Gastroesophageal sphincter (tissue), 4 donors: ENCODE data around the gene ACKR3. TPM values are rescaled to one million over a fixed set of nuclear protein-coding genes. Genes with fewer than 3 reads are reported as not detected.

ENCODE experiments used
- ATAC-seq: fragments of 150-250 bp; one replicate; pipeline ENCODE4 v1.9.1; 2016; ENCODE audit warnings: mild to moderate bottlenecking, moderate library complexity
- H3K27ac ChIP-seq, 4 donors: fragments of 200-600 bp; sonication (generic) in 3 of 4; 1 replicate in 3 of 4; 2 replicates in 1 of 4; pipeline ENCODE4 v1.5.1; 2016 to 2019
- H3K27me3 ChIP-seq: fragments of 200-600 bp; sonication (generic); one replicate; pipeline ENCODE4 v1.5.1; 2019
- H3K36me3 ChIP-seq, 2 donors: fragments of 200-600 bp; sonication (generic); one replicate each; pipeline ENCODE4 v1.5.1; 2019; ENCODE audit warnings: control low read depth in 1 of 2
- H3K4me1 ChIP-seq, 3 donors: fragments of 200-600 bp; sonication (generic); 1 replicate in 2 of 3; 2 replicates in 1 of 3; pipeline ENCODE4 v1.5.1; 2016 to 2019; ENCODE audit warnings: control low read depth in 2 of 3
- H3K4me3 ChIP-seq, 2 donors: fragments of 200-600 bp; sonication (generic); one replicate each; pipeline ENCODE4 v1.5.1; 2019; ENCODE audit warnings: mild to moderate bottlenecking in 1 of 2, moderate library complexity in 1 of 2
- H3K9me3 ChIP-seq, 3 donors: fragments of 200-600 bp; sonication (generic); one replicate each; pipeline ENCODE4 v1.5.1; 2017 to 2019; ENCODE audit warnings: control low read depth in 2 of 3
- EP300 ChIP-seq: sonication (generic); formaldehyde crosslinking; IDR thresholded peaks from one replicate; pipeline ENCODE4 v1.6.1; 2017; ENCODE audit warnings: antibody characterized with exemption, mild to moderate bottlenecking
- POLR2A ChIP-seq, 2 donors: fragments of 450-650 bp; IDR thresholded peaks; one replicate each; pipeline ENCODE4 v1.6.1; 2017; ENCODE audit warnings: antibody characterized with exemption in 2 of 2, mild to moderate bottlenecking in 2 of 2, moderate library complexity in 1 of 2
- POLR2AphosphoS5 ChIP-seq: sonication (generic); formaldehyde crosslinking; IDR thresholded peaks from one replicate; pipeline ENCODE4 v1.6.1; 2017; ENCODE audit warnings: antibody characterized with exemption
- WGBS, 2 donors: methylation state at CpG; one replicate each; pipeline ENCODE4 v1.1.5; 2018; ENCODE audit warnings: low coverage in 1 of 2; 5-methylcytosine and 5-hydroxymethylcytosine counted together
- total RNA-seq, 4 donors: library from RNA; depleted of rRNA; stranded (reverse); fragments of >200 nt; gene quantifications; one replicate each; pipeline ENCODE4 v1.1.0, GENCODE V29; 2016
- TF ChIP-seq, protein P1 (sequence below), 4 experiments: fragments of 200-600 bp in 2 of 4; fragments of 450-650 bp in 2 of 4; sonication (generic) in 1 of 4; IDR thresholded peaks; one replicate each; pipeline ENCODE4 v1.5.1; 2017 to 2019; ENCODE audit warnings: antibody characterized with exemption in 4 of 4, mild to moderate bottlenecking in 2 of 4, moderate library complexity in 2 of 4

Gene ACKR3
- total RNA-seq, 4 donors from 2014 or later = 21.0 to 68.5 (median 42.5) TPM

DNA sequence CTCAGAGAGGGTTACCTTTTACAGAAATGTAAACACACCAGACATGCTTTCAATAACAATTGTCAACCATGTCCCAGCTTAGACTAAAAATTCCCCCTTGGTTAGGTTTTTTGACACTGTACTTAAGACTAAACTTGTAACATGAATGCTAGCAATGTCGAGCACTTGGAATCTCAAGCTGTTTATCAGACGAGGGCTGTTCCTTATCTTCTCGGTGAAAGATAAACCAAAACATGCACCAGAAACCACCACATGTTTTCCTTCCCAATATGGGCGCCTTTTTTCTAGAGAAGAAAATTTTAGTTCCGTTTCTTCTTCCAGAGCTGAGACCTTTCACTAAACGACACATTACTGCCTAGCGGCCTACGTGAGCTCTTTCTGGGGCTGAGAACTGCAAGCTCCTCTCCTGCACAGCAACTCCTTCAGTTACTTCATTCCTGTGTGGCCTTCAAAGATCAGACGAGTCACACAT is 42.4 kb upstream of the ACKR3 start:
- no peak for ATAC-seq
- no peak for TF ChIP-seq POLR2AphosphoS5
- no peak for TF ChIP-seq POLR2A (IDR thresholded peaks at IDR 0.05)
- no peak for TF ChIP-seq EP300
- TF ChIP-seq, protein P1, sequence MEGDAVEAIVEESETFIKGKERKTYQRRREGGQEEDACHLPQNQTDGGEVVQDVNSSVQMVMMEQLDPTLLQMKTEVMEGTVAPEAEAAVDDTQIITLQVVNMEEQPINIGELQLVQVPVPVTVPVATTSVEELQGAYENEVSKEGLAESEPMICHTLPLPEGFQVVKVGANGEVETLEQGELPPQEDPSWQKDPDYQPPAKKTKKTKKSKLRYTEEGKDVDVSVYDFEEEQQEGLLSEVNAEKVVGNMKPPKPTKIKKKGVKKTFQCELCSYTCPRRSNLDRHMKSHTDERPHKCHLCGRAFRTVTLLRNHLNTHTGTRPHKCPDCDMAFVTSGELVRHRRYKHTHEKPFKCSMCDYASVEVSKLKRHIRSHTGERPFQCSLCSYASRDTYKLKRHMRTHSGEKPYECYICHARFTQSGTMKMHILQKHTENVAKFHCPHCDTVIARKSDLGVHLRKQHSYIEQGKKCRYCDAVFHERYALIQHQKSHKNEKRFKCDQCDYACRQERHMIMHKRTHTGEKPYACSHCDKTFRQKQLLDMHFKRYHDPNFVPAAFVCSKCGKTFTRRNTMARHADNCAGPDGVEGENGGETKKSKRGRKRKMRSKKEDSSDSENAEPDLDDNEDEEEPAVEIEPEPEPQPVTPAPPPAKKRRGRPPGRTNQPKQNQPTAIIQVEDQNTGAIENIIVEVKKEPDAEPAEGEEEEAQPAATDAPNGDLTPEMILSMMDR (IDR thresholded peaks at IDR 0.05) = no peak
- WGBS, 2 donors = 62% methylated on average over 4 to 9 of the region's 9 CpGs
- no peaks in the 10 kb centered on the region for H3K27me3 ChIP-seq
- H3K4me1 ChIP-seq = no peaks in the 10 kb centered on the region
- no peak overlapping the region for H3K27ac ChIP-seq
- H3K4me3 ChIP-seq = no peak overlapping the region
- no peaks in the 10 kb centered on the region for H3K9me3 ChIP-seq
- no peaks in the 10 kb centered on the region for H3K36me3 ChIP-seq

DNA sequence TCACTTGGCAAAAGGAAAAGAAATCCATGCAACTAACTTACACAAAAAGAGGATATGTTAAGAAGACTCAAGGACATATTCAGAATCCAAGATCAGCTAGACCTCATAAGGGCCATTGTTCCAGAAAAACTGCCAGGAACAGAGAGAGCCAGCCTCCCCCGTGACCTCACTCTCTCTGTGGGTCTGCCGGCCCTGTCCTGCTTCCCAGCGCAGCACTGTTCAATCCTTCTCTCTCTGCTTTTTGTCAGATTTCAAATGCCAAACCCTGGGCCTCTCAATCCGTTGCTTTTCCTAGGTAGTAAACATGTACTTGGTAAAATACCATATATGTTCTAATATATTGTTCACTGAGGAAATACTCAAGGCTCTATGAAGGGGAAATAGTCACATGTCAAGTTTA is 40.0 kb upstream of the ACKR3 start:
- Histone ChIP-seq H3K36me3 (no peaks in the 10 kb centered on the region), H3K4me3 (no peak overlapping the region), H3K4me1 (no peaks in the 10 kb centered on the region), H3K27me3 (no peaks in the 10 kb centered on the region), H3K9me3 (no peaks in the 10 kb centered on the region), H3K27ac (no peak overlapping the region)
- TF ChIP-seq POLR2AphosphoS5 (no peak), POLR2A (IDR thresholded peaks at IDR 0.05) (no peak), EP300 (no peak)
- TF ChIP-seq, protein P1 (IDR thresholded peaks at IDR 0.05) = no peak
- 65 to 70% methylated on average over 4 of the region's 4 CpGs for WGBS, 2 donors
- no peak for ATAC-seq

DNA sequence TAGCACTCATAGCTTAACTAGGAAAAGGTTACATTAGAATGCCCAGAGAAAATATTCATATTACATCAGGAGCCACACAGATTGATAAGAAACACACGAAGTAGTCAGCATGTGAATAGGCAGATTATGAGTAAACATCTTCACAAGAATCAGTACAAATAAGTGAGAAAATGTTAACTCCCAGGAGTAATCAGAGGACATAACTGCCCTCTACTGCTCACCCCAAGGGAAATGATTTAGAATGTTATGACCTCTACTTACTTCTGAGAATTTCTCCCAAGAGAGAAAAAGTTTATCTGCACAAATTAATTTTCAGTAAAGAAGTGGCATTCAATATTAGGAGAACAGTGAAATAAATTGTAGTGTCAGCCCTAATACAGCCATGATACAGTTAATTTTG is 39.1 kb upstream of the ACKR3 start:
- no peak overlapping the region for H3K4me3 ChIP-seq
- ATAC-seq = no peak
- H3K36me3 ChIP-seq = no peaks in the 10 kb centered on the region
- TF ChIP-seq, protein P1 (IDR thresholded peaks at IDR 0.05) = no peak
- no peak for TF ChIP-seq POLR2AphosphoS5
- no peak for TF ChIP-seq EP300
- TF ChIP-seq POLR2A (IDR thresholded peaks at IDR 0.05) = no peak
- H3K27ac ChIP-seq = no peak overlapping the region
- H3K4me1 ChIP-seq = no peaks in the 10 kb centered on the region
- H3K27me3 ChIP-seq = no peaks in the 10 kb centered on the region
- WGBS, 2 donors = 26 to 83% methylated on average over 1 of the region's 1 CpG
- no peaks in the 10 kb centered on the region for H3K9me3 ChIP-seq

DNA sequence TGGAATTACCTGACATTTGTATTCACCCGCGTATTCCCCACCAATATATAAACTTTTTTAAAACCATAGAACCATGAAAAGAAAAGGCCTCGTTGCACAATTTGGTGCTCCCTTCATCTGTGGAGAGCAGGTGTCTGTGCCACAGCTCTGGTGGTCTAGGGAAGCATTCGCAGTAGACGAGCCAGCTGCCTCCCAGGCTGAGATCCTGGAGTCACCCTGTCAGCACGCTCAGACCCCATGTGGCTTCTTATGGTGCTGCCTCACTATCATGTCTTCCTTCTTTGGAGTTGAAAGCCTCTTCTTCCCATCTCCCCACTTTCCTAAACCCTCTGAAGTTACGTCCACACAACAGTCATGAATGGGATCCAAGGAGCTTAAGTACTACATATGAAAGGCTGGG is 38.4 kb upstream of the ACKR3 start:
- WGBS, 2 donors = 95 to 97% methylated on average over 3 to 5 of the region's 7 CpGs
- no peak overlapping the region for H3K27ac ChIP-seq
- ATAC-seq = no peak
- no peaks in the 10 kb centered on the region for H3K36me3 ChIP-seq
- TF ChIP-seq, protein P1 (IDR thresholded peaks at IDR 0.05) = no peak
- TF ChIP-seq POLR2AphosphoS5 (no peak), EP300 (no peak), POLR2A (IDR thresholded peaks at IDR 0.05) (no peak)
- H3K4me1 ChIP-seq = no peaks in the 10 kb centered on the region
- no peaks in the 10 kb centered on the region for H3K27me3 ChIP-seq
- H3K9me3 ChIP-seq = no peaks in the 10 kb centered on the region
- H3K4me3 ChIP-seq = no peak overlapping the region

DNA sequence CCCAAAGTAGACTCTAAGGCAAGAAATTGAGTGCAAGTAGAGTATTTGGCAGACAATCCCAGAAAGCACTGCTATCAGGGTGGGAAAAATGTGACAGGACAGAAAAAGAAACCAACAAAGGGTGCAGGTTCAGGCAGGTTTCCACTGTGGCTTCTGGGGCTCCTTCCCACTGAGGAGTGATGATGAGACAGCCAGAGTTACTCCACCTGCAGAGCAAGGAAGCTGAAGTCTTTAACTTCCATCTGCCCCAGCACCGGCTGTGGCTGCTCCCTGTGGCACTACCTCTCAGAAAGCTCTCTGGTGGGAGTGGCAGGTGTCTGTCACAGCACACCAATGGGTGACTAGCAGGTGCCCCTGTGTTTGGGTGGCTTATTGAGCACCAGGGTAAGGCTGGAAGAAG is 37.6 kb upstream of the ACKR3 start:
- Histone ChIP-seq H3K27me3 (no peaks in the 10 kb centered on the region), H3K4me3 (no peak overlapping the region), H3K4me1 (peaks cover 0 to under 1% (median 0%) of the 10 kb centered on the region in 3 donors), H3K36me3 (no peaks in the 10 kb centered on the region), H3K9me3 (no peaks in the 10 kb centered on the region), H3K27ac (no peak overlapping the region)
- WGBS, 2 donors = no CpG with 5 or more reads among the region's 1 CpG
- no peak for TF ChIP-seq POLR2A (IDR thresholded peaks at IDR 0.05)
- TF ChIP-seq POLR2AphosphoS5 = no peak
- TF ChIP-seq, protein P1 (IDR thresholded peaks at IDR 0.05) = no peak
- no peak for TF ChIP-seq EP300
- no peak for ATAC-seq
